GM10266 (cell line): Measurements from ENCODE around the gene SEPTIN5.
A peak's percentile ranks its signal among the peaks of the same experiment; 100 is the strongest.

Experiments used
- DNase-seq: peaks from one replicate; pipeline ENCODE4 v3.0.0; 2012; ENCODE audit errors: extremely low spot score
- CTCF ChIP-seq: IDR thresholded peaks from 2 replicates; pipeline ENCODE4 v1.5.1; 2012; ENCODE audit warnings: mild to moderate bottlenecking, low read depth; ENCODE audit not compliant: control insufficient read depth, insufficient read depth; ENCODE audit errors: missing control alignments

Gene SEPTIN5

GRCh38 chr22:19760058-19760950 is 46.0 kb downstream of the SEPTIN5 start, which contains the start of gene TBX1:
Gene TBX1 (plus strand): TSS chr22:19760778. CDS start chr22:19760844, 66 bp downstream.
- no peak for TF ChIP-seq CTCF
- DNase-seq: no peak

- TF ChIP-seq CTCF: no peak
- peak; percentile 57 for DNase-seq
Measured at GRCh38 chr22:19760951-19761724, 46.8 kb downstream of the SEPTIN5 start.

- no peak for TF ChIP-seq CTCF
- no peak for DNase-seq
Measured at GRCh38 chr22:19761725-19762567, 47.6 kb downstream of the SEPTIN5 start.

- no peak for DNase-seq
- no peak for TF ChIP-seq CTCF
Measured at GRCh38 chr22:19762568-19763457, 48.5 kb downstream of the SEPTIN5 start.

GRCh38 chr22:19763458-19764298 is 49.4 kb downstream of the SEPTIN5 start:
- TF ChIP-seq CTCF: no peak
- DNase-seq: no peak
